Measurements from ENCODE around the gene PCGF5. TPM values are rescaled to one million over a fixed set of nuclear protein-coding genes. Genes with fewer than 3 reads are reported as not detected.
A peak's percentile ranks its signal among the peaks of the same experiment; 100 is the strongest.
"Not testable (repeated sequence)": the region's sequence is repeated elsewhere in the genome, so short reads cannot be mapped to it uniquely, and the experiment has no call there.

PCGF5 gene
- total RNA-seq, 2 experiments from 2014 or later: 34.2 to 36.4 TPM

DNA sequence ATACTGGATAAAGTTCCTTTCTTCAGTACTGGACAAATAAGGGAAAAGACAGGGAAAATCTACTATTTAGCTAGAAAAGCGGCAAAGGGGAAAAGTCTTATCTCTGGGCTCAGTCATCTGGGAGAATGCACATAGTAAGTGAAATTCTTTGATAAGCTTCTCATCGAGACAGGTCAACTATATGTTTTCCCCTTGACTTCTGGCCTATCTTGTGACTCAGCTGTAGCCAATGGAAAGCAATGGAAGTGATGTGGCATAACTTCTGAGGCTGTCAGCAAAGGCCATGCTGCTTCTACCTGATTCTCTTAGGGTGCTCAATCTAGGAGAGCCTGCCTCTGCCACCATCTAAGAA, 91.9 kb downstream of the PCGF5 start:
- no peaks in the 10 kb centered on the region for H3K36me3 Mint-ChIP-seq (ENCODE audit: low read depth)
- intact Hi-C loops (cut with micrococcal nuclease): loop anchor here (2.0 to 5.0 kb wide), 3 partner anchors 40 to 484 kb away; partner anchors contain the start of gene HECTD2
- no peaks in the 10 kb centered on the region for H3K9me3 Mint-ChIP-seq
- H3K4me3 Mint-ChIP-seq: no peak overlapping the region
- CTCF ChIA-PET: interaction anchor here (2.6 kb wide), 1 partner anchor 14 kb away, joined by 17 read pairs; no protein-coding TSS in a partner anchor
- DNase-seq: no peak
- H3K4me1 Mint-ChIP-seq (ENCODE audit: low read depth): peaks cover 11% of the 10 kb centered on the region
- peaks cover 4% of the 10 kb centered on the region for H3K27me3 Mint-ChIP-seq (ENCODE audit: low read depth)
- no peak overlapping the region for H3K27ac Mint-ChIP-seq

DNA sequence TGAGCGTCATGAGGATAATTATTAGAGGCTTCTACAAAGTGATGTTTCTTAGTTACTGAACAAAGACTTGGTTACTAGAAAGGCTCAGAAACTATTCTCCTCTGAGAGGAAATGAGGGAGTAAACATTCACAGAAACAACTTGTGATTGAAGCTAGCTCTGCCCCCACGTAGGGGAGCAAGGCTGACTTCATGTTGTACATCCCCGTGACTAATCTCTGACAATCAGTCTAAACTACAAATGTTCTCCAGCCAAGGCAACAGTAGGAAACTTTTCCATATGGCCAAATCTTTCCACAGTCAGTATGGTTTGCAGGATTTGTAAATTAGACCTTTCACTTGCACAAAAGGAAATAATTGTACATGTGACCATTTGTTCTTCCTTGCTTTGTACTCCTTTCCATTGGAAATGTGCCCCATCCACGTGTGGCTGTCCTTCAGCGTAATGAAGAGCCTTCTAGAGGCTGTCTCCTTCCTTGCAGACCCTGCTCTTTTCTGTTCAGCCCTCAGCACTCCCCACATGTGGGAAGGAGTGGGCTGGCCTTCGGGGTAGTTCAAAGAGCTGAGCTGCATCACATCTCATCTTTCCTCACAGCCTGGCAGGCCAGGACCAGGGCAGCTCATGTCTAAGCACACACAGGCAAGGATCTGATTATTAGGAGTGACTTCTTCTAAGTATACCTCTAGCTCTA, 93.5 kb downstream of the PCGF5 start:
- intact Hi-C loops (cut with micrococcal nuclease): loop anchor here (1.0 to 5.0 kb wide), 4 partner anchors 38 to 483 kb away; partner anchors contain the start of gene HECTD2

DNA sequence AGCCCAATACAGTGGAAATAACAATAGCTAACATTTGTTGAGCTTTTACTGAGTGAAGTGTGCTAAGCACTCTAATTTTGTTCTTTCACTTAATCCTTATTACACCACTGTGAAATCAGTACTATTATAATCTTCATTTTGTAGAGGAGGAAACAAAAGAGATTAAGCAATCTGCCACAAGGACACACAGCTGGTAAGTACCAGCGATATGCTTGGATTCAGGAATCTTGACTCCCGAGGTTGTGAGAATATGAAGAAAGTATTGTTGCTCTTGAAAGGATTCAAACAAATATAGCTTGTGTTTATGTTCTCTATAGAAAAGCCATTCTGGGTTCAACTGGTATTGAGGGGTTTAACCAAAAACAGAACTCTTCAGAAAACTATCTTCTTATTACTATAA, 96.0 kb downstream of the PCGF5 start:
- Mint-ChIP-seq H3K27me3 (ENCODE audit: low read depth) (no peaks in the 10 kb centered on the region), H3K27ac (no peak overlapping the region), H3K4me1 (ENCODE audit: low read depth) (peaks cover 11% of the 10 kb centered on the region), H3K4me3 (no peak overlapping the region), H3K36me3 (ENCODE audit: low read depth) (no peaks in the 10 kb centered on the region), H3K9me3 (no peaks in the 10 kb centered on the region)
- no peak for DNase-seq
- intact Hi-C loops (cut with micrococcal nuclease): no loop called here
- CTCF ChIA-PET: interaction anchor here (0.8 to 1.3 kb wide), 2 partner anchors 18 to 91 kb away, joined by 3 to 6 read pairs; no protein-coding TSS in a partner anchor

More for the DNA sequence above, 93.5 kb downstream of the PCGF5 start:
- Mint-ChIP-seq H3K9me3 (no peaks in the 10 kb centered on the region), H3K27me3 (ENCODE audit: low read depth) (peaks cover 4% of the 10 kb centered on the region), H3K4me3 (no peak overlapping the region), H3K4me1 (ENCODE audit: low read depth) (peaks cover 11% of the 10 kb centered on the region), H3K36me3 (ENCODE audit: low read depth) (no peaks in the 10 kb centered on the region), H3K27ac (peak overlapping the region; percentile 82)
- peak; percentile 50 for DNase-seq
- CTCF ChIA-PET: interaction anchor here (2.6 kb wide), 1 partner anchor 15 kb away, joined by 17 read pairs; no protein-coding TSS in a partner anchor

DNA sequence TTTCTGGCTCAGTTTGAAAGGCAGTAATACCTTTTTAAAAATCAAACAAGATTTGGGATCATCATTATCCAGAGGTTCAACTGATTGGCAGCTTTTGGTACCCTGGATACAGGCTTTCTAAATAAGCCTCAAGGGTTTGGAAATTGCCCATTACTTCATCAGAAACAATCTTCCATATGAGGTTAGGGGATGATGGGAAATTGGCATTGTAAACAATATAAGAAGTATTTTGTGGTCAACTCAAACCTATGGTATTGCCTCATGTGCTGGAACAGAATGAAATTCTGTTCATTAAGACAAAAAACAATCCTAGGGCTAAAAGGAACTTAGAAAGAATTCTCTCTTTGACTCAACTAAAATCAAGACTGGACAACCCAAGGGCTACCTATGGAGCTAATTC, 97.1 kb downstream of the PCGF5 start:
- intact Hi-C loops (cut with micrococcal nuclease): no loop called here
- no peak overlapping the region for H3K4me3 Mint-ChIP-seq
- peaks cover 11% of the 10 kb centered on the region for H3K4me1 Mint-ChIP-seq (ENCODE audit: low read depth)
- H3K27me3 Mint-ChIP-seq (ENCODE audit: low read depth): no peaks in the 10 kb centered on the region
- no peaks in the 10 kb centered on the region for H3K9me3 Mint-ChIP-seq
- CTCF ChIA-PET: no interaction called here
- H3K36me3 Mint-ChIP-seq (ENCODE audit: low read depth): no peaks in the 10 kb centered on the region
- no peak overlapping the region for H3K27ac Mint-ChIP-seq
- DNase-seq: no peak

DNA sequence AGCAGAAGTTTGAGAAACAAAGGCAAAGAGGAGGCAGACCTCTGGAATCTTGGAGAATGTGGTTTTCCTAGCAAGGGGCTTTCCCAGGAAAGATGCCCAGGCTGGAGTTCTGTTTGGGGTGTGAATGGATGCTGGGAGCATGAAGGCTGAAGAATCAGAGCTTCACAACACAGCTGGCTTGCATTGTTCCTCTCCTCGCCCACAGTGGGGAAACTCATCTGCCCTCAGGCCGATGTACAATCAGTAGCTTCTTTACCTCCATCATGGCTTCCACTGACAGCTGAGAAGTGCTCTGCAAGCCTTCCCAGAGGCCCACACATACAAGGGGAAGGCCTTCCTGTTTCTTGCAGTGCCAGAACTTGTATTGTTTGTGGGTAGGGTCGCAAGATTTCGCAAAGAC, 98.9 kb downstream of the PCGF5 start:
- Mint-ChIP-seq H3K36me3 (ENCODE audit: low read depth) (no peaks in the 10 kb centered on the region), H3K27ac (no peak overlapping the region), H3K4me1 (ENCODE audit: low read depth) (peaks cover 1% of the 10 kb centered on the region), H3K27me3 (ENCODE audit: low read depth) (no peaks in the 10 kb centered on the region), H3K4me3 (no peak overlapping the region), H3K9me3 (no peaks in the 10 kb centered on the region)
- DNase-seq: no peak
- CTCF ChIA-PET: interaction anchor here (0.6 kb wide), 1 partner anchor 468 kb away, joined by 4 read pairs; no protein-coding TSS in a partner anchor
- intact Hi-C loops (cut with micrococcal nuclease): no loop called here

DNA sequence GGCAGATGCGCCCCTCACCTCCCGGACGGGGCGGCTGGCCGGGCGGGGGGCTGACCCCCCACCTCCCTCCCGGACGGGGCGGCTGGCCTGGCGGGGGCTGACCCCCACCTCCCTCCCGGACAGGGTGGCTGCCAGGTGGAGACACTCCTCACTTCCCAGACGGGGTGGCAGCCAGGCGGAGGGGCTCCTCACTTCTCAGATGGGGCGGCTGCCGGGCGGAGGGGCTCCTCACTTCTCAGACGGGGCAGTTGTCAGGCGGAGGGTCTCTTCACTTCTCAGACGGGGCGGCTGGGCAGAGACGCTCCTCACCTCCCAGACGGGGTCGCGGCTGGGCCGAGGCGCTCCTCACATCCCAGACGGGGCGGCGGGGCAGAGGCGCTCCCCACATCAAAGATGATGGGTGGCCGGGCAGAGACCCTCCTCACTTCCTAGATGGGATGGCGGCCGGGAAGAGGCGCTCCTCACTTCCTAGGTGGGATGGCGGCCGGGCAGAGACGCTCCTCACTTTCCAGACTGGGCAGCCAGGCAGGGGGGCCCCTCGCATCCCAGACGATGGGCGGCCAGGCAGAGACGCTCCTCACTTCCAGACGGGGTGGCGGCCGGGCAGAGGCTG, 102.9 kb downstream of the PCGF5 start:
- CTCF ChIA-PET; H3K27me3 Mint-ChIP-seq (ENCODE audit: low read depth); H3K36me3 Mint-ChIP-seq (ENCODE audit: low read depth); H3K4me1 Mint-ChIP-seq (ENCODE audit: low read depth); DNase-seq; H3K27ac Mint-ChIP-seq; H3K4me3 Mint-ChIP-seq; H3K9me3 Mint-ChIP-seq; intact Hi-C loops (cut with micrococcal nuclease): not testable (repeated sequence)

DNA sequence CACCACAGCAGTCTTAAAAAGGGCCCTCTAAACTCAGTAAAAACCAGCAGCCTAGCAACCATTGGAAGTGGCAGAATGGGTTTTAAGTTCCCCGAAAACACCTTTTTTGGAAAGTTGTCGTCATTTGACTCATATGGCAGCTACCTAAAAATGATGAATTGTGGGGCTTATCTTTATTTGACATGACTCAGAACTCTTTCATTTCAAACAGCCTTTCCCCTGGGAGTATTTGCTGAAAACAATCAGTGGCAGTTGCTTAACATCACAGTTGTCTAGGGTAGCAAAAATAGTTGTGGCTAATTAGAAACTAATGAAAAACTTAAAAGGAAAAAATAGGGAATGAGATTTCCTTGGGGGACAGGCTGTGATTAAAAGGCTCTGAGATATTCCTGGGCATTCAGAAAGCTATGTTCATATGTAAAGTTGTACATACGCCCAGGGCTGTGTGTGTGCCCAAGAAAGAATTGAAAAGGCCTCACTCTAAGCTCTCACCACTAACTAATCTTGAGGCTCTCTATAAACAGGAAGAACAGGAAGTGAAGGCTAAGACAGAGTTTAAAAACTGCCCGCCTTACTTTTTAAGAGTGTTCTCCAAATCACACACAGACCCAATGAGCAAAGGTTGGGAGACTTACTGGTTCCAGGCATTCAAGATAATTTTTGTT, 108.0 kb downstream of the PCGF5 start:
- H3K27me3 Mint-ChIP-seq (ENCODE audit: low read depth): peaks cover 8% of the 10 kb centered on the region
- H3K9me3 Mint-ChIP-seq: peaks cover 1% of the 10 kb centered on the region
- H3K27ac Mint-ChIP-seq: no peak overlapping the region
- intact Hi-C loops (cut with micrococcal nuclease): no loop called here
- H3K36me3 Mint-ChIP-seq (ENCODE audit: low read depth): no peaks in the 10 kb centered on the region
- DNase-seq: no peak
- CTCF ChIA-PET: interaction anchor here (1.3 kb wide), 1 partner anchor 13 kb away, joined by 3 read pairs; no protein-coding TSS in a partner anchor
- H3K4me3 Mint-ChIP-seq: no peak overlapping the region
- no peaks in the 10 kb centered on the region for H3K4me1 Mint-ChIP-seq (ENCODE audit: low read depth)

Other genes starting within 250 kb of the PCGF5 start
- 1 to 10 TPM; 2.3 to 3.1 TPM for gene HECTD2, start 189.7 kb downstream of the PCGF5 start, total RNA-seq